HG03103 (cell line): ENCODE data around the gene AZGP1.
"Not testable (repeated sequence)": the region's sequence is repeated elsewhere in the genome, so short reads cannot be mapped to it uniquely, and the experiment has no call there.

Experiments used
- ATAC-seq: cut with Tn5 transposase; IDR thresholded peaks from one replicate; pipeline ENCODE4 v1.9.1; 2021; ENCODE audit warnings: low read depth; ENCODE audit not compliant: unreplicated experiment

AZGP1 gene

GRCh38 chr7:100000239-100000638, 24.4 kb upstream of the AZGP1 start:
- no peak for ATAC-seq

GRCh38 chr7:99997545-99998137, 21.8 kb upstream of the AZGP1 start:
- ATAC-seq = no peak

GRCh38 chr7:99996755-99997544, 21.1 kb upstream of the AZGP1 start:
- ATAC-seq = no peak

- ATAC-seq = no peak
These were observed 19.0 kb upstream of the AZGP1 start for GRCh38 chr7:99994819-99995218.

GRCh38 chr7:99992330-99993038, 16.7 kb upstream of the AZGP1 start:
- no peak for ATAC-seq

GRCh38 chr7:99991543-99991942, 15.7 kb upstream of the AZGP1 start:
- ATAC-seq = not testable (repeated sequence)

- ATAC-seq = no peak
These were observed 14.6 kb upstream of the AZGP1 start for GRCh38 chr7:99990460-99990852.

- no peak for ATAC-seq
These were observed 12.0 kb upstream of the AZGP1 start for GRCh38 chr7:99987846-99988245.

GRCh38 chr7:99987306-99987705, 11.5 kb upstream of the AZGP1 start:
- not testable (repeated sequence) for ATAC-seq

- no peak for ATAC-seq
These were observed 8.8 kb upstream of the AZGP1 start for GRCh38 chr7:99984593-99984992.

- not testable (repeated sequence) for ATAC-seq
These were observed 5.2 kb upstream of the AZGP1 start for GRCh38 chr7:99981066-99981465.

- not testable (repeated sequence) for ATAC-seq
These were observed 4.6 kb upstream of the AZGP1 start for GRCh38 chr7:99980448-99980872.

GRCh38 chr7:99979814-99980225, 4.0 kb upstream of the AZGP1 start:
- ATAC-seq = not testable (repeated sequence)

GRCh38 chr7:99976626-99977025, 795 bp upstream of the AZGP1 start:
- ATAC-seq = no peak

- no peak for ATAC-seq
These were observed 1.1 kb downstream of the AZGP1 start for GRCh38 chr7:99974681-99975080.

GRCh38 chr7:99973817-99974216, 2.0 kb downstream of the AZGP1 start:
- ATAC-seq = not testable (repeated sequence)

- ATAC-seq = no peak
These were observed 4.6 kb downstream of the AZGP1 start for GRCh38 chr7:99971242-99971641.

- not testable (repeated sequence) for ATAC-seq
These were observed 6.0 kb downstream of the AZGP1 start for GRCh38 chr7:99969813-99970212.

- no peak for ATAC-seq
These were observed 6.5 kb downstream of the AZGP1 start for GRCh38 chr7:99969298-99969697.

- no peak for ATAC-seq
These were observed 17.1 kb downstream of the AZGP1 start for GRCh38 chr7:99958564-99959227.

GRCh38 chr7:99955247-99955646, 20.6 kb downstream of the AZGP1 start:
- ATAC-seq = no peak
